Activated naive CD4-positive, alpha-beta T cell treated with anti-CD3 and anti-CD28 coated beads, Interleukin-2, amount 50 U/mL, for 24 hours (primary cell): ENCODE measurements around the gene LDLRAD3.

Experiments used
- H3K27ac Mint-ChIP-seq: one replicate; pipeline ENCODE4 v1.8.0; 2021; ENCODE audit warnings: mild to moderate bottlenecking, mixed read lengths
- H3K27me3 Mint-ChIP-seq: one replicate; pipeline ENCODE4 v1.8.0; 2021; ENCODE audit warnings: mixed read lengths
- H3K36me3 Mint-ChIP-seq: one replicate; pipeline ENCODE4 v1.8.0; 2021; ENCODE audit warnings: mixed read lengths
- H3K4me1 Mint-ChIP-seq: one replicate; pipeline ENCODE4 v1.8.0; 2021; ENCODE audit warnings: mixed read lengths
- H3K4me3 Mint-ChIP-seq: one replicate; pipeline ENCODE4 v1.8.0; 2021; ENCODE audit warnings: mild to moderate bottlenecking, mixed read lengths
- H3K9me3 Mint-ChIP-seq: one replicate; pipeline ENCODE4 v1.8.0; 2021; ENCODE audit warnings: mixed read lengths

The LDLRAD3 gene

GRCh38 chr11:36132940-36133339 lies 189.1 kb downstream of the LDLRAD3 start:
- Mint-ChIP-seq H3K4me1 (no peaks in the 10 kb centered on the region), H3K27me3 (peaks cover 4% of the 10 kb centered on the region), H3K36me3 (no peaks in the 10 kb centered on the region), H3K27ac (no peak overlapping the region), H3K9me3 (no peaks in the 10 kb centered on the region), H3K4me3 (no peak overlapping the region)

- Mint-ChIP-seq H3K27me3 (peaks cover 2% of the 10 kb centered on the region), H3K27ac (no peak overlapping the region), H3K4me3 (no peak overlapping the region), H3K4me1 (no peaks in the 10 kb centered on the region), H3K9me3 (no peaks in the 10 kb centered on the region), H3K36me3 (no peaks in the 10 kb centered on the region)
Observed at GRCh38 chr11:36135076-36135475, 191.2 kb downstream of the LDLRAD3 start.

GRCh38 chr11:36139767-36140166 lies 195.9 kb downstream of the LDLRAD3 start:
- H3K36me3 Mint-ChIP-seq, result no peaks in the 10 kb centered on the region
- no peaks in the 10 kb centered on the region for H3K27me3 Mint-ChIP-seq
- H3K9me3 Mint-ChIP-seq, result no peaks in the 10 kb centered on the region
- no peak overlapping the region for H3K4me3 Mint-ChIP-seq
- no peaks in the 10 kb centered on the region for H3K4me1 Mint-ChIP-seq
- no peak overlapping the region for H3K27ac Mint-ChIP-seq

- Mint-ChIP-seq H3K36me3 (no peaks in the 10 kb centered on the region), H3K27me3 (no peaks in the 10 kb centered on the region), H3K4me1 (no peaks in the 10 kb centered on the region), H3K4me3 (no peak overlapping the region), H3K9me3 (no peaks in the 10 kb centered on the region), H3K27ac (no peak overlapping the region)
Observed at GRCh38 chr11:36141196-36141953, 197.5 kb downstream of the LDLRAD3 start.

GRCh38 chr11:36141956-36142355 lies 198.1 kb downstream of the LDLRAD3 start:
- Mint-ChIP-seq H3K27ac (no peak overlapping the region), H3K36me3 (no peaks in the 10 kb centered on the region), H3K4me1 (no peaks in the 10 kb centered on the region)

GRCh38 chr11:36142439-36142838 lies 198.6 kb downstream of the LDLRAD3 start:
- Mint-ChIP-seq H3K4me3 (no peak overlapping the region), H3K36me3 (no peaks in the 10 kb centered on the region), H3K9me3 (no peaks in the 10 kb centered on the region), H3K27ac (no peak overlapping the region), H3K4me1 (no peaks in the 10 kb centered on the region), H3K27me3 (no peaks in the 10 kb centered on the region)

More at GRCh38 chr11:36141956-36142355, 198.1 kb downstream of the LDLRAD3 start:
- Mint-ChIP-seq H3K4me3 (no peak overlapping the region), H3K27me3 (no peaks in the 10 kb centered on the region), H3K9me3 (no peaks in the 10 kb centered on the region)

- Mint-ChIP-seq H3K27ac (no peak overlapping the region), H3K9me3 (no peaks in the 10 kb centered on the region), H3K27me3 (no peaks in the 10 kb centered on the region)
Observed at GRCh38 chr11:36142879-36143278, 199.0 kb downstream of the LDLRAD3 start.

GRCh38 chr11:36146437-36146836 lies 202.6 kb downstream of the LDLRAD3 start:
- no peaks in the 10 kb centered on the region for H3K36me3 Mint-ChIP-seq
- H3K9me3 Mint-ChIP-seq, result no peaks in the 10 kb centered on the region
- H3K27ac Mint-ChIP-seq, result no peak overlapping the region
- no peak overlapping the region for H3K4me3 Mint-ChIP-seq
- H3K27me3 Mint-ChIP-seq, result no peaks in the 10 kb centered on the region
- peaks cover 6% of the 10 kb centered on the region for H3K4me1 Mint-ChIP-seq

More at GRCh38 chr11:36142879-36143278, 199.0 kb downstream of the LDLRAD3 start:
- Mint-ChIP-seq H3K36me3 (no peaks in the 10 kb centered on the region), H3K4me3 (no peak overlapping the region), H3K4me1 (no peaks in the 10 kb centered on the region)

- no peaks in the 10 kb centered on the region for H3K27me3 Mint-ChIP-seq
- peaks cover 6% of the 10 kb centered on the region for H3K4me1 Mint-ChIP-seq
- H3K27ac Mint-ChIP-seq, result no peak overlapping the region
- H3K36me3 Mint-ChIP-seq, result no peaks in the 10 kb centered on the region
- no peaks in the 10 kb centered on the region for H3K9me3 Mint-ChIP-seq
- no peak overlapping the region for H3K4me3 Mint-ChIP-seq
Observed at GRCh38 chr11:36147491-36147890, 203.6 kb downstream of the LDLRAD3 start.

- no peaks in the 10 kb centered on the region for H3K9me3 Mint-ChIP-seq
- H3K4me1 Mint-ChIP-seq, result peaks cover 6% of the 10 kb centered on the region
- H3K27me3 Mint-ChIP-seq, result no peaks in the 10 kb centered on the region
- no peaks in the 10 kb centered on the region for H3K36me3 Mint-ChIP-seq
- H3K27ac Mint-ChIP-seq, result no peak overlapping the region
- H3K4me3 Mint-ChIP-seq, result no peak overlapping the region
Observed at GRCh38 chr11:36148701-36149100, 204.8 kb downstream of the LDLRAD3 start.

GRCh38 chr11:36149538-36150242 lies 205.8 kb downstream of the LDLRAD3 start:
- Mint-ChIP-seq H3K27me3 (no peaks in the 10 kb centered on the region), H3K4me1 (peaks cover 6% of the 10 kb centered on the region), H3K9me3 (no peaks in the 10 kb centered on the region), H3K36me3 (no peaks in the 10 kb centered on the region), H3K27ac (no peak overlapping the region), H3K4me3 (no peak overlapping the region)

GRCh38 chr11:36150986-36151385 lies 207.1 kb downstream of the LDLRAD3 start:
- no peaks in the 10 kb centered on the region for H3K27me3 Mint-ChIP-seq
- peaks cover 6% of the 10 kb centered on the region for H3K4me1 Mint-ChIP-seq
- no peak overlapping the region for H3K27ac Mint-ChIP-seq
- no peaks in the 10 kb centered on the region for H3K9me3 Mint-ChIP-seq
- H3K36me3 Mint-ChIP-seq, result no peaks in the 10 kb centered on the region
- H3K4me3 Mint-ChIP-seq, result no peak overlapping the region

GRCh38 chr11:36151933-36152580 lies 208.2 kb downstream of the LDLRAD3 start:
- Mint-ChIP-seq H3K4me1 (peaks cover 6% of the 10 kb centered on the region), H3K36me3 (no peaks in the 10 kb centered on the region), H3K27ac (no peak overlapping the region), H3K9me3 (no peaks in the 10 kb centered on the region), H3K27me3 (no peaks in the 10 kb centered on the region), H3K4me3 (no peak overlapping the region)

GRCh38 chr11:36153551-36153950 lies 209.7 kb downstream of the LDLRAD3 start:
- H3K4me1 Mint-ChIP-seq, result peaks cover 6% of the 10 kb centered on the region
- H3K9me3 Mint-ChIP-seq, result no peaks in the 10 kb centered on the region
- H3K4me3 Mint-ChIP-seq, result no peak overlapping the region
- H3K27me3 Mint-ChIP-seq, result peaks cover 3% of the 10 kb centered on the region
- no peaks in the 10 kb centered on the region for H3K36me3 Mint-ChIP-seq
- H3K27ac Mint-ChIP-seq, result no peak overlapping the region

GRCh38 chr11:36155124-36155561 lies 211.3 kb downstream of the LDLRAD3 start:
- peaks cover 3% of the 10 kb centered on the region for H3K27me3 Mint-ChIP-seq
- no peaks in the 10 kb centered on the region for H3K9me3 Mint-ChIP-seq
- no peaks in the 10 kb centered on the region for H3K36me3 Mint-ChIP-seq
- H3K4me1 Mint-ChIP-seq, result no peaks in the 10 kb centered on the region
- no peak overlapping the region for H3K27ac Mint-ChIP-seq
- H3K4me3 Mint-ChIP-seq, result no peak overlapping the region

GRCh38 chr11:36155770-36156160 lies 211.9 kb downstream of the LDLRAD3 start:
- H3K9me3 Mint-ChIP-seq, result no peaks in the 10 kb centered on the region
- H3K27ac Mint-ChIP-seq, result no peak overlapping the region
- peaks cover 3% of the 10 kb centered on the region for H3K27me3 Mint-ChIP-seq
- no peaks in the 10 kb centered on the region for H3K4me1 Mint-ChIP-seq
- no peaks in the 10 kb centered on the region for H3K36me3 Mint-ChIP-seq
- no peak overlapping the region for H3K4me3 Mint-ChIP-seq
